Endodermal cell (in vitro differentiated cells): ENCODE data around the gene EFNA2. TPM values are rescaled to one million over a fixed set of nuclear protein-coding genes. Genes with fewer than 3 reads are reported as not detected.
A peak's percentile ranks its signal among the peaks of the same experiment; 100 is the strongest.

Source experiments
- DNase-seq: peaks from one replicate; pipeline ENCODE4 v3.0.0-alpha.2; 2017
- H3K27ac ChIP-seq: 2 replicates; pipeline ENCODE4 v1.5.1; 2013; ENCODE audit warnings: mild to moderate bottlenecking, low read depth, low read length, moderate library complexity
- H3K27me3 ChIP-seq: 2 replicates; pipeline ENCODE4 v1.6.1; 2013; ENCODE audit warnings: mild to moderate bottlenecking, low read length, moderate library complexity; ENCODE audit not compliant: insufficient read depth, control insufficient read depth, poor library complexity, severe bottlenecking
- H3K36me3 ChIP-seq: 2 replicates; pipeline ENCODE4 v1.7.0; 2013; ENCODE audit warnings: mild to moderate bottlenecking, low read length, moderate library complexity; ENCODE audit not compliant: control insufficient read depth, insufficient read depth
- H3K4me1 ChIP-seq: one replicate; pipeline ENCODE4 v1.7.0; 2013; ENCODE audit warnings: low read length; ENCODE audit not compliant: control insufficient read depth, insufficient read depth
- H3K4me3 ChIP-seq: 2 replicates; pipeline ENCODE4 v1.5.1; 2013; ENCODE audit warnings: mild to moderate bottlenecking, low read length, moderate library complexity
- H3K9ac ChIP-seq: 2 replicates; pipeline ENCODE4 v1.6.1; 2013; ENCODE audit warnings: mild to moderate bottlenecking, low read length, moderate library complexity; ENCODE audit not compliant: poor library complexity, severe bottlenecking; ENCODE audit errors: extremely low read depth
- H3K9me3 ChIP-seq: 2 replicates; pipeline ENCODE4 v1.6.1; 2013; ENCODE audit warnings: mild to moderate bottlenecking, low read length, moderate library complexity; ENCODE audit not compliant: control insufficient read depth
- H3K27ac Mint-ChIP-seq: 2 replicates; pipeline ENCODE4 v1.8.0; 2020; ENCODE audit warnings: mixed read lengths
- H3K27me3 Mint-ChIP-seq: 2 replicates; pipeline ENCODE4 v1.8.0; 2021; ENCODE audit warnings: mild to moderate bottlenecking, mixed read lengths; ENCODE audit not compliant: insufficient read depth
- H3K36me3 Mint-ChIP-seq: 2 replicates; pipeline ENCODE4 v1.8.0; 2020; ENCODE audit warnings: low read depth, mixed read lengths
- H3K4me1 Mint-ChIP-seq: 2 replicates; pipeline ENCODE4 v1.8.0; 2020; ENCODE audit warnings: mixed read lengths
- H3K4me3 Mint-ChIP-seq: 2 replicates; pipeline ENCODE4 v1.8.0; 2020; ENCODE audit warnings: mild to moderate bottlenecking, moderate library complexity, mixed read lengths
- H3K9me3 Mint-ChIP-seq: 2 replicates; pipeline ENCODE4 v1.8.0; 2020; ENCODE audit warnings: mild to moderate bottlenecking, mixed read lengths
- WGBS, 2 experiments: methylation state at CpG; one replicate each; pipeline versions ENCODE4 v1.1.5 to v1.1.7; 2013; ENCODE audit warnings: missing lambda C conversion rate in 2 of 2, mixed read lengths in 1 of 2; ENCODE audit not compliant: insufficient coverage in 1 of 2, insufficient read length in 1 of 2; 5-methylcytosine and 5-hydroxymethylcytosine counted together
- total RNA-seq, 2 donors: library from RNA; stranded (reverse); fragmentation: NEBNext Ultra II Directional in 1 of 2; extraction: Animal tissue kit (Norgen Biotek cat#: 25700) in 1 of 2; gene quantifications; 2 replicates in 1 of 2; 3 replicates in 1 of 2; pipeline ENCODE4 v1.2.1, GENCODE V29; 2021
- TF ChIP-seq, protein P1 (sequence below): fragments of 200-600 bp; sonication (generic); conservative IDR thresholded peaks from 2 replicates; pipeline ENCODE4 v1.5.0; 2021; ENCODE audit warnings: antibody characterized with exemption, mild to moderate bottlenecking

Gene EFNA2
- total RNA-seq, 2 donors from 2014 or later: 28.6 to 30.7 TPM

DNA sequence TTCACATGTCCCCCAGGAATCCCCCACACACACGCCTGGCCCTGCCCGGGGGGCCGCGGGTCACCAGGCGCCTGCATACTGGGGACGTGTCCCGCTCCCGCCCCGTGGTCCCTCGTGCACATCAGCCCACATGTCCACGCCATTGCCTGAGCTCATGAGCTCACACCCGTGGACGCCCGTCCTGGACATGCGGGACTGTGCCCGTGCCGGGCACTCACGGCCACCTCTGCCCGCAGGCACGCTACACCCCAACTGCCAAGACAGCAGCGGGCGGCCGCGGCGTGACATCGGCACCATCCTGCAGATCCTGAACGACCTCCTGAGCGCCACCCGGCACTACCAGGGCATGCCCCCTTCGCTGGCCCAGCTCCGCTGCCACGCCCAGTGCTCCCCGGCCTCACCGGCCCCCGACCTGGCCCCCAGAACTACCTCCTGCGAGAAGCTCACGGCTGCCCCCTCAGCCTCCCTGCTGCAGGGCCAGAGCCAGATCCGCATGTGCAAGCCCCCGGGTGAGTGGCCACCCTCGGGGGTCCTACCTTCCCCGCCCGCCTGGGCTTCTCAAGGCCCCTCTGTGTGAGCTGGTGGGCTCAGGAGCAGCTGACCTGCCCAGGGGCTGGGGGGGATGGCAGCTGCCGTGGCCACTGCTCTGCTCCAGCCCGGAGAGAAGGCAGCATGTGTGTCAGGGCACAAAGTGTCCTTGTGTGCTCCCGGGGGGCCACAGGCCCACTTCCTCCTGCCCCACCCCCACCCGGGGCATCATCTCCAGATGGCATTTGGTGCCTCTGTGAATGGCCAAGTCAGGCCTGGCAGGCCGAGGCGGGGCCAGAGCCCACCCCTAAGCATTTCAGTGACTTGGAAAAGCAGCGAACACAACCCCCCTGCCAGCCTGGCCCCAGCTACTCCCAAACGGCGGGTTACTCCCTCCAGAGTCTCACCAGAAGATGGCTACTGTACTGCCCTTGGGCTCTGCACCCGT lies 30.2 kb upstream of the EFNA2 start:
- Mint-ChIP-seq H3K4me3 (no peak overlapping the region), H3K27ac (peak overlapping the region; percentile 77), H3K27me3 (no peaks in the 10 kb centered on the region)

DNA sequence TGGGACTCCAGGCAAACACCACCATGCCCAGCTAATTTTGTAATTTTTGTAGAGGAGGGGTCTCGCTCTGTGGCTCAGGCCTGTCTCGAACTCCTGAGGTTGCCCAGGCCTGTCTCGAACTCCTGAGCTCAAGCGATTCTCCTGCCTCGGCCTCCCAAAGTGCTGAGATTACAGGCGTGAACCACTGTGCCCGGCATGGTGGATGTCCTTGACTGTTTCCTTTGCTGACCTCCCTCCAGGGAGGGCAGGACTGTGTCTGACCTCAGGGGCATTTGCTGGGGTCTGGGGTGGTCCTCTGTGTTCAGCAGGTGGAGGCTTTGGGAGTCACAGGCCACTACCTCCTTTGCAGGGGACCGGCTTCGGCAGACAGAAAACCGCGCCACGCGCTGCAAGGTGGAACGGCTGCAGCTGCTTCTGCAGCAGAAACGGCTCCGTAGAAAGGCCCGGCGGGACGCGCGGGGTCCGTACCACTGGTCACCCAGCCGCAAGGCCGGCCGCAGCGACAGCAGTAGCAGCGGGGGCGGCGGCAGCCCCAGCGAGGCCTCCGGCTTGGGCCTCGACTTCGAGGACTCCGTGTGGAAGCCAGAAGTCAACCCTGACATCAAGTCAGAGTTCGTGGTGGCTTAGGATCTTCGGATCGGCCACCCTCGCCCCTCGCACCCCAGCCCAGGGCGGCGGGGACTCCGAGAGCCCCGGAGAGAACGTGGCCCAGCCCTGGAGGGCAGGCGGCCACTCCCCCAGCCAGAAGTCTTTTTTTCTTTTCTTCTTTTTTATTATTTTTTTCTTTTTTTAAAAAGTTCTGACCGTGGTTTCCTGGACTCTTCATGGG lies 28.8 kb upstream of the EFNA2 start:
- TF ChIP-seq, protein P1, sequence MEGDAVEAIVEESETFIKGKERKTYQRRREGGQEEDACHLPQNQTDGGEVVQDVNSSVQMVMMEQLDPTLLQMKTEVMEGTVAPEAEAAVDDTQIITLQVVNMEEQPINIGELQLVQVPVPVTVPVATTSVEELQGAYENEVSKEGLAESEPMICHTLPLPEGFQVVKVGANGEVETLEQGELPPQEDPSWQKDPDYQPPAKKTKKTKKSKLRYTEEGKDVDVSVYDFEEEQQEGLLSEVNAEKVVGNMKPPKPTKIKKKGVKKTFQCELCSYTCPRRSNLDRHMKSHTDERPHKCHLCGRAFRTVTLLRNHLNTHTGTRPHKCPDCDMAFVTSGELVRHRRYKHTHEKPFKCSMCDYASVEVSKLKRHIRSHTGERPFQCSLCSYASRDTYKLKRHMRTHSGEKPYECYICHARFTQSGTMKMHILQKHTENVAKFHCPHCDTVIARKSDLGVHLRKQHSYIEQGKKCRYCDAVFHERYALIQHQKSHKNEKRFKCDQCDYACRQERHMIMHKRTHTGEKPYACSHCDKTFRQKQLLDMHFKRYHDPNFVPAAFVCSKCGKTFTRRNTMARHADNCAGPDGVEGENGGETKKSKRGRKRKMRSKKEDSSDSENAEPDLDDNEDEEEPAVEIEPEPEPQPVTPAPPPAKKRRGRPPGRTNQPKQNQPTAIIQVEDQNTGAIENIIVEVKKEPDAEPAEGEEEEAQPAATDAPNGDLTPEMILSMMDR: no peak
- WGBS, 2 experiments: 94 to 96% methylated on average over 42 to 46 of the region's 46 CpGs
- H3K9me3 ChIP-seq: no peaks in the 10 kb centered on the region
- peaks cover 44% of the 10 kb centered on the region for H3K36me3 Mint-ChIP-seq
- H3K27me3 Mint-ChIP-seq: no peaks in the 10 kb centered on the region
- H3K4me3 Mint-ChIP-seq: no peak overlapping the region
- H3K36me3 ChIP-seq: peaks cover 57% of the 10 kb centered on the region
- H3K9ac ChIP-seq: no peak overlapping the region
- no peak for DNase-seq
- H3K4me1 Mint-ChIP-seq: peaks cover 26% of the 10 kb centered on the region
- H3K4me3 ChIP-seq: no peak overlapping the region
- no peaks in the 10 kb centered on the region for H3K27me3 ChIP-seq
- H3K27ac ChIP-seq: peak overlapping the region; percentile 0
- H3K9me3 Mint-ChIP-seq: no peaks in the 10 kb centered on the region
- peaks cover 10% of the 10 kb centered on the region for H3K4me1 ChIP-seq
- no peak overlapping the region for H3K27ac Mint-ChIP-seq

More for the DNA sequence above, 30.2 kb upstream of the EFNA2 start:
- DNase-seq: no peak
- Histone ChIP-seq H3K4me1 (peaks cover 8% of the 10 kb centered on the region), H3K4me3 (no peak overlapping the region), H3K9me3 (no peaks in the 10 kb centered on the region), H3K27me3 (no peaks in the 10 kb centered on the region), H3K9ac (no peak overlapping the region), H3K27ac (peak overlapping the region; percentile 57), H3K36me3 (peaks cover 63% of the 10 kb centered on the region)
- H3K36me3 Mint-ChIP-seq: peaks cover 52% of the 10 kb centered on the region
- H3K4me1 Mint-ChIP-seq: peaks cover 19% of the 10 kb centered on the region
- WGBS, 2 experiments: 94 to 95% methylated on average over 30 to 52 of the region's 52 CpGs
- TF ChIP-seq, protein P1: no peak
- no peaks in the 10 kb centered on the region for H3K9me3 Mint-ChIP-seq

DNA sequence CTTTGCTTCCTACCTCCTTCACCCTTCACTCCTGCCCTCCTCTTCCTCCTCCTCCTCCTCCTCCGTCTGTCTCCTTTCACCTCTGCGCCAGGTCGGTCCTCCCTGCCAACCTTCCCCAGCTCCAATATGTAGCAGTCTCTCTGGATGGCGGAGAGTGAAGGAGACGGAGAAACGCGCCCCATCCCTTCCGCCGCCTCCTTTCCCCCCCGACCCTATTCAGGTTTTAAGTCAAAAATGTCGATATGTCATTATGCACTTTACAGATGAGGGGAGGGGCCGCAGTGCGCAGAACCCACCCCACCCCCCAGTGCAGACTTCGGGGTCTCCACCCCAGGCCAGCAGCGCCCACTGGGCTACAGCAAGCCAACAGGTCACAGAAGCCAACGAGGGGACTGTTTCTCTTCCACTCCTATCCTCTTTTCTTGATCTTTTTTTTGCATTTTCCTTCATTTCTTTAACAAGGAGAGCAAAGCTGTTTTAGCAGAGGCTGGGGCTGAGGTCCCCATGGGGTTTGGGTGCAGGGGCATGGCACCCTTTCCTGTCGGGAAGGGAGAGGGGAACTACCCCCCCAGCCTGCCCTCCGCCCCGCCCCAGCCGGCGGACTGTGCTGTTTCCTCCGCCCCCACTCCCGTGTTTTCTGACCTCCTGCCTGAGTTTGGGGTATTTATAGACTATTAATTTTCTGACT lies 28.1 kb upstream of the EFNA2 start:
- peak overlapping the region; percentile 90 for H3K27ac Mint-ChIP-seq

More for the DNA sequence above, 28.1 kb upstream of the EFNA2 start:
- peaks cover 50% of the 10 kb centered on the region for H3K36me3 ChIP-seq
- H3K4me3 ChIP-seq: no peak overlapping the region
- Mint-ChIP-seq H3K9me3 (no peaks in the 10 kb centered on the region), H3K36me3 (peaks cover 44% of the 10 kb centered on the region), H3K27me3 (no peaks in the 10 kb centered on the region), H3K4me3 (no peak overlapping the region), H3K4me1 (peaks cover 30% of the 10 kb centered on the region)
- H3K4me1 ChIP-seq: peaks cover 17% of the 10 kb centered on the region
- no peak overlapping the region for H3K9ac ChIP-seq
- TF ChIP-seq, protein P1: no peak
- H3K27me3 ChIP-seq: no peaks in the 10 kb centered on the region
- DNase-seq: no peak
- H3K9me3 ChIP-seq: no peaks in the 10 kb centered on the region
- WGBS, 2 experiments: 83 to 87% methylated on average over 13 to 23 of the region's 23 CpGs
- H3K27ac ChIP-seq: peak overlapping the region; percentile 21
